Right ventricle myocardium superior (tissue), 1 donor: ENCODE measurements around the gene CIRBP. TPM values are rescaled to one million over a fixed set of nuclear protein-coding genes. Genes with fewer than 3 reads are reported as not detected.
A peak's percentile ranks its signal among the peaks of the same experiment; 100 is the strongest.
"Not testable (repeated sequence)": the region's sequence is repeated elsewhere in the genome, so short reads cannot be mapped to it uniquely, and the experiment has no call there.

ENCODE experiments used
- ATAC-seq: fragments of 200-7000 bp; cut with Tn5 transposase; one replicate; pipeline ENCODE4 v1.9.1; 2020; ENCODE audit warnings: mild to moderate bottlenecking; ENCODE audit not compliant: poor library complexity
- DNase-seq: peaks from one replicate; pipeline ENCODE4 v3.0.0-alpha.2; 2020
- intact Hi-C: fragments of 100-400 bp; cut with DNase I; formaldehyde crosslinking; loops from one replicate; pipeline ENCODE4 v1.11.2; 2022
- total RNA-seq: library from RNA; stranded (reverse); fragmentation: NEBNext Ultra II Directional; extraction: Animal tissue kit (Norgen Biotek cat#: 25700); gene quantifications from one replicate; pipeline ENCODE4 v1.2.1, GENCODE V29; 2021
- donor health status: DM: no; HTN: yes; CAD: no; lungs with severe emphysema.

The CIRBP gene
- total RNA-seq, 1 donor from 2014 or later, result 219 TPM

DNA sequence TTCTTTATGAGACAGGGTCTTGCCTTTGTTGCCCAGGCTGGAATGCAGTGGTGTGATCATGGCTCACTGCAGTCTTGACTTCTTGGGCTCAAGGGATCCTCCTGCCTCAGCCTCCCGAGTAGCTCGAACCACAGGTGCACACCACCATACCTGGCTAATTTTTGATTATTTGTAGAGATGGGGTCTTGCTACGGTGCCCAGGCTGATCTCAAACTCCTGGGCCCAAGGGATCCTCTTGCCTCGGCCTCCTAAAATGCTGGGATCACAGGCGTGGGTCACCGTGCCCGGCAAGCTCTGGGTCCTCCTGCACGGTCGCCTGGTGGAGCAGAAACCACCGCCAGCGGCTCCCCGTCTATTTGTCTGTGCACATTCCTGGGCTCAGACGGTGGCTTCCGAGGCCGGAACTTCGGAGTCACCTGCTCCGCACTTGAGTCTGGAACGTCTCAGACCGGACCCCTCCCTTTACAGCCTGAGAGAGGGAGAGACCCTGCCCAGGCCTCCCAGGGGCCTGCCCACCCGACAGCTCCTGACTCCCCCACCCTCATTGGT, 38.7 kb downstream of the CIRBP start:
- intact Hi-C loops, result no loop called here
- DNase-seq (no peak), ATAC-seq (no peak)

DNA sequence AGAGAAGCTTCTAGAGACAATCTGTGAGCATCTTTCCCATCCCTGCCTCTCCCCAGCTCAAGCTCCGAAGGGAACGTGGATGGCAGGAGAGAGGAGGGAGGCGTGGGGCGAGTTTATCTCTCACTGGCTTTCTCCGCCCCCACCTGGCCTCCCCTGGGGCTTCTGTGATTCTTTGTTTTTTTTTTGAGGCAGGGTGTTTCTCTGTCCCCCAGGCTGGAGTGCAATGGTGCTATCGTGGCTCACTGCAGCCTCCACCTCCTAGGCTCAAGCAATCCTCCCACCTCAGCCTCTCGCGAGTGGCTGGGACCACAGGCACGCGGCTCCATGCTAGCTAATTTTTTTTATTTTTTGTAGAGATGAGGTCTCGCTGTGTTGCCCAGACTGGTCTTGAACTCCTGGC, 39.6 kb downstream of the CIRBP start:
- no peak for ATAC-seq
- DNase-seq, result no peak
- intact Hi-C loops, result no loop called here

DNA sequence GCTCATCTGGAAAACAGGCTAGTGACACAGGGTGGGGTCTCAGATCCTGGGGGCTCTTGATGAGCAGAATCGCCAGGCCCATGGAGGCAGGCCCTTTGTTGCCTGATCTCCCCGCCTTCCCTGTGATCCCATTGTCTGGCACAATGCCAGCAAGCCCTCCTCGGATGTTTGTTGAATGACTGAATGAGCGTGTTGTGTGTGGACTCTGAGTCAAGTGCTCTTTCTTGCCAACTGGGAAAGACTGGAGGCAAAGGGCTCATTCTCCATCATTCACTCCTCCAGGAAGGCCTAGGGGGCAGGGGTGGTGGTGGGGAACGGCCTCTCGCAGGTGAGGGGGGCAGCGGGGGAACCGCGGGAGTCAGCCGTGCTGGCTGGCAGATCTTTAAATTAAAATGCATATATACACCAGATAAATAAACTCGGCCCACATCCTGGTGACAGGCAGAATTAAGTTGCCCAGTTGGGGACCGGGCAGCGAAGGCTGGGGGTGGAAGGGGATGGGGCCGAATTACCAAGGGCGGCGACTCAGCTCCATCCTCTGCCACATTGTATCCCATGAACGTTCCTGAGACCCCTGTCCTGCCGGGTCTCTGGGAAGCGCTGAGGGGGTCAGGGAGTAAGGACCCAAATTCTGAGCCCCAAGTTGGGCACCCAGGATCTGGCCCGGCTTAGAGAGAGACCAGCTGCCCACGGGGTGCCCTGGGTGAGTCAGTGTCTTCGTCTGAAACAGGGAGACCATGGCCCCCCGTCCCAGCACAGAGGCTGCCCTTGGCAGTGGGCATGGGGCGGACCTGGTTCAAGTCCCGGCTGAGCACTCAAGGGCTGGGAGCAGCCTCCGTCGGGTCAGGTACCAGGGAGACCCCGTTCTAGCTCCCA, 41.1 kb downstream of the CIRBP start:
- intact Hi-C loops, result no loop called here
- no peak for DNase-seq

DNA sequence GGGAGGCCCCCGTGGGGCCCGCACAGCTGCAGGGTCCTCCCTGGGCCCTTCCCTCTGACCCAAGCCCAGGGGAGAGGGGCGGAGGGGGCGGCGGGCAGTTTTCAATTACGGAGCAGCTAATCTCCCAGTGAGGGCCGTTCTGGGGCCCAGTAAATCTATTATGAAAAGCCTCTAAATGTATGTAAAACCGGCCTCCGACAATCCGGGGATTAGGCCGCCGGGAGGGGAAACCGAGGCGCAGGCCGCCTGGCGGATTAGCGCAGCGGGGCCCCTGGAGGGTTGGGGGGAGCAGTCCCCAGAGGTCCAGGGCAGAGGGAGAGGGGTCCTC, 41.7 kb downstream of the CIRBP start:
- intact Hi-C loops, result no loop called here
- DNase-seq (no peak), ATAC-seq (no peak)

More for the DNA sequence above, 41.1 kb downstream of the CIRBP start:
- no peak for ATAC-seq

DNA sequence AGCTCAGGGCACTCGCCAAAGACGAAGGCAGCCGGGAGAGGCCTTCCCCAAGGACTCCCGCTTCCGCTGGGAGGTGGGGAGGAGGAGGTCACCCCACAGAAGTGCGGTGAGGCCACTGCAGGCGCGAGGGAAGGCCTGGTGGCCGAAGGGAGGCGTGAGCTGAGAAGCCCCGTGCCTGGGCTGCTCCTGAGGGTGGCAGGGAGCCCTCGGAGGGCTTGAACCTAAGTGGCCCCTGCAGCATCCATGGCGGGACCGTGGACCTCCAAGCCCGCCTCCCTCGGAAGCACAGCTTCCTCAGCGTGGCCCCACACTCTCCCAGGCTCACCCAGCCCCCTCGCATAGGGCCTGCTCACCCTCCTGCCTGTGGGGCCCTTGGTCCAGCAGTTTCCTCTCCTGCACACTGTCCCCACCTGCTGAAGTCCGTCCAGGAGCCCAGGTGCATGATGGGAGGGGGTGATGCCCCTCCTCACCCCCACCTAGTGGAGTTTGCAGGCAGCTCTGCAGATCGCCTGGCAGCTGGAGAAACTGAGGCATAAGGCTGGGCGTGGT, 42.5 kb downstream of the CIRBP start:
- intact Hi-C loops, result no loop called here
- ATAC-seq, result no peak

DNA sequence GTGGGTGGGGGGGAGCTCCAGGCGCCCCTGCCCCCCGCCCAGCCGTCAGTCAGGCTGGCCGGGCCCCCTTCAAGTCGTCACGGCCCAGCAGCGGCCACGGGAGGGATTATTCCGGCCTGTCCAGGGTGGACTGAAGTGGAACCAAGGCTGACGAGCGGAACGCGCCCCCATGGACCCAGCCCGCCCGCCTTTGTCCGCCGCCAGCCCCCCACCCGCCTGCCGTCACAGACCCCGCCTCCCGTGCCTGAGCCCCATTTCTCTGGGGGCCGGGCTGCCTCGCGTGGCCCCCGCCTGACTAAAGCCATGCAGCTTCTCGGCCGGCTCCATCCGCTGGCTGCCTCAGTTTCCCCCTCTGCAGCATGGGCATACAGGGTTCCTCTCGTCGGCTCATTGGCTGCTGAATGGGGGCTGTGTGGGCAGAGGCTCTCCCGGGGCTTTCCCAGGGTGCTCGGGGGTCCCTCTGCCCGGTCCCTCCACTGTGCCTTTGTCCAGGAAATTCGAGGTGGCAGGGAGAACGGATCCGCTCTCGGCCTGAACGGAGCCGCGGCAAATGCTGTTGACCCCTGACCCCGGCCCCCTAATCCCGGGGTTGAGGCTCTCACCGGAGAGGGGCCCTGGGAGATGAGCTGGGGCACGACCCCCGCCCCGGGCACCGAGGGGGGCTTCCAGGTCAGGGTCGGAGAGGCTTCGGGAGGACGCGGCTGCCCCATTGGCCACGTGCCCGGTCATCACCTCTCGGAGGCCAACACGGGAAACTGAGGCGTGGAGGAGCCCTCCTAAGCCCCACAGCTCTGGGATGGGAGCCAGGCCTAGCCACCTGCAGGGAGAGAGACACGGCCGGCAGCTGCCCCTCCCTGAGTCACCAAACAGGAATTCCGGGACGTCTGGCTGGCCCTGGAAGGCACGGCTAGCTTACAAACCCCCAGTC, 43.9 kb downstream of the CIRBP start:
- intact Hi-C loops, result no loop called here
- DNase-seq (no peak), ATAC-seq (no peak)

More for the DNA sequence above, 42.5 kb downstream of the CIRBP start:
- DNase-seq, result no peak

DNA sequence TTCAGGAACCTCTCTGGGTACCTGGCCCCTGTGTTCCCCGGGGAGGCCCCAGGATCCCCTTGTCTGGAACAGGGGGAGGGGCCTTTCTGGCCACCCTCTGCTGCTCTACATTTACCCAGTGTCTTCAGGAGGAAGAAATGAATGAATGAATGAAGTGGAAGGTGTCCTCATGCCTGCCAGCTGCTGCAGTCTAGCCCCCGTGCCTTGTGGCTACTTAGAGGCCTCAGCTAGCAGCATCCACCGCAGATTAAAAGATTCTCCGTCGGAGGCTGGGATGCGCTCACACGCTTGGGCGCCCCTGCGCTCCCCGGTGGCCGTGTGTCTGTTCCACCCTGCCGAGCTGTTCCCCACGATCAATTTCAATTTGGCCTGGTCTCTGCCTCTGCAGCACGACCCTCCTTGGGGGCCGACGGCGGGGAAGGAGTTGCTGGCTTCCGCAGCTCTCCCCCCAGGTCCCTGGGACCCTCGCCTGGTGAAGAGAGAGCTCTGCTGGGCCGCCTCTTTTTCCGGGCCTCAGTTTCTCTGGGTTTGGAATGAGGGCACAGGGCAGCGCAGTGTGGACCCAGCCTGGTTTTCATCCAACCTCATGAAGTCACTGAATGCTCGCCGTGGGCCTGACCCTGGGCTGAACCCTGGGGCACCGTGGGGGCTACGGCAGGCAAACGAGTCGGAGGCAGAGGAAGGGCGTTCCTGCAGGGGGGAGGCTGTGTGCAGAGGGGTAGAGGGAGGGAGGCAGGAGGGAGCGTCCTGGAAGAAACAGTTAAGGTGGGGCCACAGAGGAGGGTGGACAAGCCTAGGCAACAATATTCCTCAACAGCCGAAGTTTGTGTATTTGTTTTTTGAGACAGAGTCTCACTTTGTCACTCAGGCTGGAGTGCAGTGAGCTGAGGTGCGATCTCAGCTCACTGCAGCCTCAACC, 44.8 kb downstream of the CIRBP start:
- DNase-seq, result no peak
- intact Hi-C loops, result no loop called here

DNA sequence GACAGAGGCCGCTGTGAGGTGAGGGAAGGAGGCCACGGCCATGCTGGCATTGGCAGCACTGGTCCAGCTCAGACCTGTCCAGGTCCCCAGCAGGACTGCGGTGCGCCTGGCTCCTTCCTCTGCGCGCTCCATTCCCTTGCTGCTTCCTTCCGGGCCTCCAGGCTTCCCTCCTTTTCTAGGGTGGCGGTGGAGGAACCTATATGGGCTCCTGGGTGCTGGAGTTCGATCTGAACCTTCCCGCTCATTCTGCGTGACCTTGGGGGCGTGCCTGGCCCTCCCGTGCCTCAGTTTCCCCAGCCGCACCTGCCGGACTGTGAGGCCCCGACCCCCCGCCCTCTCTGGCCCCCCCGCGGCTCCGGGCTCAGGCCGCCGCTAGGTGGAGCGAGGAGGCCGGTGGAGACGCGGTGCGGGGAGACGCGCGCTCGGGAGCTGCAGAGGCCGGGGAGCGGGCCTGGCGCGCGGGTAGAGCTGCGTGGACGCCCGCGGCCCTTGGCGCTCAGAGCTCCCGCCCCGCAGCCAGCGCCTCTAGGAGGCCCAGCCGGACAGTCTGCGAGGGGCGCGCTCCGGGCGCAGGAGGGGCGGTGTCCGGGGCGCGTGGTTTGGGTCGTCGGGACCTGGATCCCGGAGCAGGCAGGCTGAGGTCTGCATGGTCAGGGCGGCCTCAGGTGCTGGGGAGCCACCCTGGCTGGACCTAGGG, 46.5 kb downstream of the CIRBP start:
- ATAC-seq, result peak; percentile 93
- intact Hi-C loops, result no loop called here
- DNase-seq, result peak; percentile 63

More for the DNA sequence above, 44.8 kb downstream of the CIRBP start:
- ATAC-seq, result no peak

DNA sequence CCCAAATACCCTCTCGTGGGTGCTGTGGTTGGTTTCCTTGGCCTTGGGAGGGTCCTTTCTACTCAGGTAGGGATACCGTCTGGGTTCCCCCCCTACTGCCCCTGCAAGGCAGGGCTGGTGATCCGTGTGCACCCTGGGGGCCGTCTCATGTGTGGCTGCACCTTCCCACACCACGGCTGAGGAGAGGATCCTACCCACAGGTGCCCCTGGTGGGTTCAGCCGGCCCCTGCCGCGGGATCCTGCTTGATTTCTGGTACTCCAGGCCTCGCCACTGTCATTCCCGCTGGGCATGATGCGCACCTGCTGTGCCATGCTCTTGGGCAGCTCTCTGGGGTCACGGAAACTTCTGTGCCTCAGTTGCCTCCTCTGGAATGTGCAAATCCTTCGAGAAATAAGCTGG, 47.3 kb downstream of the CIRBP start:
- intact Hi-C loops, result no loop called here
- DNase-seq, result no peak
- ATAC-seq, result no peak

DNA sequence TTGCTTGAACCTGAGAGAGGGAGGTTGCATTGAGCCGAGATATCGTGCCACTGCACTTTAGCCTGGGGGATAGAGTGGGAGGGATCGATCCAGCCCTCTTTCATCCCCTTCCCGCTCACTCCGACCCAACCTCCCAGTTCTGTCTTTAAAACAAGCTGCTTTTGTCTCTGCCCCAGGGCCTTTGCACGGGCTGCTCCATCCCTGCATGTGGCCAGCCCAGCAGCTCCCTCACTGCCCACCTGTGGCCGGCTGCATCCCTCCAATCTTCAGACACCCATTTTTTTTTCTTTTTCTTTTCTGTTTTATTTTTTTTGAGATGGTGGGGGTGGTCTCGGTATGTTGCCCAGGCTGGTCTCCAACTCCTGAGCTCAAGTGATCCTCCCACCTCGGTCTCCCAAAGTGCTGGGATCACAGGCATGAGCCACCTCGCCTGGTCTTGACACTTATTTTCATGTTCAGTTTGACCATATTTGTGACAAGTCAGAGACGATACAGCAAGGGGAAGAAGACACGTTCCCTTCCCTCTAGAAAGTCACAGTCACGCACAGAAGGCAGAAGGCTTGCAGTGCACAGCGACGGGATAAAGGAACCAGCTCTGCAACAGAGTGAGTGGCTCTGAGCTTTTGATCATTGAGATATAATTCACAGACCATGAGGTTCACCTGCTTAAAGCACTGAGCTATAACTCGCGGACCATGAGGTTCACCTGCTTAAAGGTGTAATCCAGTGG, 48.3 kb downstream of the CIRBP start:
- no peak for ATAC-seq
- intact Hi-C loops, result no loop called here
- DNase-seq, result no peak

DNA sequence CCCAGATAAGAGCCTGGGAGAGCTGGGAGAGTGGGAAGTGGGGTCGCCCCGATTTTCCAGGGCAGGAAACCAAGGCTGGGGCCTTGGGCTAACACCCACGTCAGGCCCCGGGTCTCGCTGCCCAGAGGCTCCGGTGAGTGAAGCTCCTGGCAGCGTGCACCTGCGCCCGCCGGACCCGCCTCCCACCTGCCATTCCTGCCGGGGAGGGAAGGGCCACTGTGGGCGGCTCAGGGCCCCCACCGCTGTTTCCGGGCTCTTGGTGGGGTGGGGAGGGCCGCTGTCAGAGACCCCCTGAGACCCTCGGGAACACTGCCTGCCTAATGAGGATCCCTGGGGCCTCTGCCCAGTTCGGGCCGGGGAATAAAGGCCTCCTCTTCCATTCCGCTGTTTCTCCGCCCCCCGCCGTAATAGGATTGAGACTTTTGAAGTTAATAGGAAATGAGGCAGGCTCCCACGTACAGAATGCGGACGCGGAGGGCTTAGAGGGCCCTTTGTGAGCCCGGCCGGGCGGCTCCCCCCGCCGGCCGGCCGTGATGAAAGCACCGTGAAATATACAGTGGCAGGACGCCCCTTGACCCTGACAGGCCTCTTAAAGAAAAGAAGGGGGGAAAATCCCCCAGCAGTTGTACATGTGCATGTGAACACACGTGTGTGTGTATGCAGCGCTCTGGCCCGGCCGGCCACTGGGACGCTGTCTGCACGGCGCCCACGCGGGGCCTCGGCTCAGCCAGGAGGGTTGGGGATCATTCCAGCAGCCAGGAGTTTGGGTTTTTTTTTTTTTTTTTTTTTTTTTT, 49.7 kb downstream of the CIRBP start:
- no peak for DNase-seq
- intact Hi-C loops, result no loop called here
- no peak for ATAC-seq

DNA sequence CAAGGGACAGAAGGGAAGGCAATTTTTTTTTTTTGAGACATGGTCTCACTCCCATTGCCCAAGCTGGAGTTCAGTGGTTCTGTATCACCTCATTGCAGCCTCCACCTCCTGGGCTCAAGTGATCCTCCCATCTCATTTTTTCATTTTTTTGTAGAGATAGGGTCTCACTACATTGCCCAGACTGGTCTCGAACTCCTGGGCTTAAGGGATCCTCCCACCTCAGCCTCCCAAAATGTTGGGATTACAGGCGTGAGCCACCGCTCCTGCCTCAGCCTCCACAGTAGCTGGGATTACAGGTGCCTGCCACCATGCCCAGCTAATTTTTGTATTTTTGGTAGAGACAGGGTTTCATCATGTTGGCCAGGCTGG, 51.1 kb downstream of the CIRBP start:
- DNase-seq, intact Hi-C loops, ATAC-seq: not testable (repeated sequence)

DNA sequence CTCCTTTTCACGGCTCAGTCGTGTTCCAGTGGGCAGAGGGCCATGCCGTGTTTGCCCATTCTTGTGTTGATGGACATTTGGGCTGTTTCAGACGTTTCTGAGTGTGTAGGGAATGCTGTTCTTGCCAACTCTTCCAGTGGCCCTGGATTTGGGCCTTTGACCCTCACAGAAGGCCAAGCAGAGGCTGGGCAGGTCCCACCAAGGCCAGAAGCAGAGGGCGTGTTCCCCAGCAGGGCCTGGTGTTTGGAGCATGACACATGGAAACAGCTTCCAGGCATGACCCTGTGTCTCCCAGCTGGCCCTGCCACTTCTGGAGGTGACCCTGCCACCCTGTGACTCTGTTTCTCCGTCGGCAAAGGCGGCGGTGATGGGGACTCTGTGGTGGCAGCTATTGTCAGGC, 52.4 kb downstream of the CIRBP start:
- ATAC-seq (no peak), DNase-seq (no peak)
- intact Hi-C loops, result no loop called here

DNA sequence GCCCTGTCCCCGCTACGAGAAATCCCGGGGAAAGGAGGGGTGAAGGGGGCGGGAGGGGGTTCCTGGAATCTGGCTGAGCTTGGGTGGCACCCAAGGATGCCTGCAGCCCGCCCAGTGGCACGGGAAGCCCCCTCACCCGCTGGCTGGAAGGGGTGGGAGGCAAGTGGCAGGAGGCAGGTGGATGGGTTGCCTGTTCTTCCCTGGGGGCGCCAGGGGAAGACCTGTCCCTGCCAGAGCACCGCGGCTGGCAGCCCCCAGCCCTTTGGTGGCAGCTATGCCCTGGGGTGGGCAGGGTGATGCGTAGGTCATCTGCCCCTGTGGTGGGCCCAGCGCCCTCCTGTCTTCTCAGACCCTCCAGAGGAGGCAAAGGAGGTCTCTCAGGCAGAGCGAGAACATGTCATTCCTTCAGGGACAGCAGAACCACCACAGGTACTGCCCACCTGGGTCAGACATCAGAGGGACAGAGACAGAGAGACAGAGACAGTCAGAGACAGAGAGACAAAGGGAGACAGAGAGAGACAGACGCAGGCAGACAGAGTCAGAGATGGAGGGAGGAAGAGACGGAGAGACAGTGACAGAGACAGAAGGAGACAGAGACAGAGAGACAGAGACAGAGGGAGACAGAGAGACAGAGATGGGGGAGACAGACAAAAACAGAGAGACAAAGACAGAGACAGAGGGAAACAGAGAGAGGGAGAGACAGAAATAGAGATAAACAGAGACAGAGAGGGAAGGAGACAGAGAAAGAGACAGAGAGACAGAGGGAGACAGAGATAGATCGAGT, 53.3 kb downstream of the CIRBP start:
- ATAC-seq, result no peak
- no peak for DNase-seq
- intact Hi-C loops, result no loop called here

DNA sequence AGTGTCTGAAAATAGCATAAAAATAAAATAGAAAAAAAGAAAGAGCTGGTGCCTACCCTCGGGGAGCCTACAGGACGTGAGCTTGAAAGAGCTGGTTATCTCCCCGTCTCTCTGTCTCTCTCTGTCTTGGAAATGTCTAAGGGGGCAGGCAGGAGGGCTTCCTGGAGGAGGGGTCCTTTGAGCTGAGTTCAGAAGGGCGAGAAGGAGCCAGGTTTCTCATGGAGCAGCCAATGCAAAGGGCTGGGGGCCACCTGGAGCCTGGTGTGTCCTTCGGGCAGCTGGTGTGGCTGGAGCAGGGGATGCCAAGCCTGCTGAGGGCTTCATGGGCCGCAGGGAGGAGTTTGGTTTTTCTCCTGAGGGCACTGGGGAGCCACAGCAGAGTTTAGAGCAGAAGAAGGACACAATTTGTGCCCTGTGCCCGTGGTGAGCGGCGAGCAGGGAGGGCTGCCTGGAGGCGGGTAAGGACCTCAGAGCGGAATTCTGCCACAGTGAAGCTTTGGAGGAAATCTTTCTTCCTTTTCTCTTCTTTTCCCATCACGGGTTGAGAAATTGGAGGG, 55.2 kb downstream of the CIRBP start:
- ATAC-seq (no peak), DNase-seq (no peak)
- intact Hi-C loops, result no loop called here
